Suprapubic skin (tissue), 4 donors: ENCODE measurements around the gene ZIC3.

Experiments
- CTCF ChIP-seq, 2 donors: fragments of 200-600 bp in 1 of 2; fragments of 450-650 bp in 1 of 2; sonication (generic) in 1 of 2; IDR thresholded peaks; one replicate each; pipeline ENCODE4 v1.5.1; 2016 to 2019; ENCODE audit warnings: antibody characterized with exemption in 2 of 2, mild to moderate bottlenecking in 1 of 2, moderate library complexity in 1 of 2
- POLR2A ChIP-seq, 2 donors: fragments of 450-650 bp; IDR thresholded peaks; one replicate each; pipeline ENCODE4 v1.6.1; 2017; ENCODE audit warnings: antibody characterized with exemption in 2 of 2, mild to moderate bottlenecking in 2 of 2, moderate library complexity in 2 of 2
- POLR2AphosphoS5 ChIP-seq, 3 donors: sonication (generic); formaldehyde crosslinking; IDR thresholded peaks; one replicate each; pipeline ENCODE4 v1.6.1; 2017; ENCODE audit warnings: antibody characterized with exemption in 3 of 3

DNA sequence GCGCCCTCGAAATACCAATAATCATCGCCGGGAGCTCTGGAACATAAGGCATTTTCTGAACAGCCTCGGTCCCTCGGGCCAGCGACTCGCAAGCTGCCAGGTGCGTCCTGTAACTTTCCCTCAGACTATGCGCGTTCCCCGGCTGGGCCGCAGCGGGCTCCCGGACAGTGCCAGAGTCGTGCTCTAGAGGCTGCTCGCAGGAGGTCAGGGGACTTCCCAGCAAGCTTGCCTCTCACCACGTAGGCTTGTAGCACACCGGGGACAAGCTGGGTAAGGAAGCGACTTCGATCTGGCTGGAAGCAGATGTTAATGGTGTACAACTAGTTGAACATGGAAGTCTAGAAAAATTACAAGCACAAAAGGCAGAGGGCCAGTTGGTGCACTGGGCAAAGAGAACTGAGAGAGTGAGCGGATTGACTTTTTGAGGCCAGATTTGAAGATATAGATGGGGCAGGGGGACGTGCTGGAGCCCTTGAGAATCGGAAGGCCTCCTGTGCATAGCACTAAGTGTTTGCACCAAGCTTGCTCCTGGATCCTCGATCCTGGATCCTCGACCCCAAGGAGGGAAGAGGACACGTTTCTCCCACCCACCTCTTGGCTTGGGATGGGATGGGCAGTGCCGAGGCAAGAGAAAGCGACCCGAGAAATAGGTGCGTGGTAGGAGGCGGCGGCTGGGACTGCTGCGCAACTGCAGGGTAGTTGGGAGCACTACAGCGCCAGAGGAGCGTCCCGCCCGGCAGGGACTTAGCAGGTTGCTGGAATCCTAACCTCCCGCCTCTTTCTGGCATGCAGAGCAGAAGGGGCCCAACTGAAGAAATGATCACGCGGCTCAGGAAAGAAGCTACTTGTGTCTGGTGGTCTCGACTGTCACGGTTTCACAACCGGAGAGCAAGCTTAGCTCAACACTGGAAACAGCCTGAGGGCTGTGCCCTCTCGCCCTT lies 19.9 kb upstream of the ZIC3 start:
- TF ChIP-seq CTCF (IDR thresholded peaks at IDR 0.05) (no peak), POLR2A (IDR thresholded peaks at IDR 0.05) (no peak), POLR2AphosphoS5 (IDR thresholded peaks at IDR 0.05) (no peak)
